WTC11 (cell line): ENCODE data around the gene ZNHIT2. TPM values are rescaled to one million over a fixed set of nuclear protein-coding genes. Genes with fewer than 3 reads are reported as not detected.

Experiments used
- ATAC-seq: fragments of 200-7000 bp; cut with Tn5 transposase; 2 replicates; pipeline ENCODE4 v1.10.0; 2021; ENCODE audit warnings: mild to moderate bottlenecking, moderate library complexity
- CTCF ChIA-PET: fragments of 300-600 bp; sonication (Branson Sonifier 250); formaldehyde crosslinking; loops from one replicate; lab custom pipeline; 2021; ENCODE audit warnings: antibody characterized with exemption; lab: Charles Lee
- POLR2A ChIA-PET: fragments of 350-600 bp; sonication (Branson Sonifier 250); formaldehyde crosslinking; loops from one replicate; lab custom pipeline; 2021; ENCODE audit warnings: antibody characterized with exemption; lab: Charles Lee
- DNase-seq: peaks from one replicate; pipeline ENCODE4 v3.0.0; 2021; ENCODE audit warnings: low spot score
- H3K27ac Mint-ChIP-seq: 2 replicates; pipeline ENCODE4 v1.8.0; 2021; ENCODE audit warnings: mixed read lengths
- H3K27me3 Mint-ChIP-seq: 2 replicates; pipeline ENCODE4 v1.8.0; 2021; ENCODE audit warnings: low read depth, mild to moderate bottlenecking, moderate library complexity, mixed read lengths
- H3K36me3 Mint-ChIP-seq: 2 replicates; pipeline ENCODE4 v1.8.0; 2021; ENCODE audit warnings: mixed read lengths
- H3K4me1 Mint-ChIP-seq: 2 replicates; pipeline ENCODE4 v1.8.0; 2022; ENCODE audit warnings: mixed read lengths
- H3K4me3 Mint-ChIP-seq: 2 replicates; pipeline ENCODE4 v1.8.0; 2021; ENCODE audit warnings: mild to moderate bottlenecking, moderate library complexity, mixed read lengths
- H3K9me3 Mint-ChIP-seq: 2 replicates; pipeline ENCODE4 v1.8.0; 2021; ENCODE audit warnings: mixed read lengths
- ARID4B ChIP-seq: sonication (generic); formaldehyde crosslinking; IDR thresholded peaks from 2 replicates; pipeline ENCODE4 v1.8.0; 2023; ENCODE audit warnings: missing genetic modification reagents, mild to moderate bottlenecking, borderline replicate concordance
- CREM ChIP-seq: sonication (generic); formaldehyde crosslinking; IDR thresholded peaks from 2 replicates; pipeline ENCODE4 v1.8.1; 2022; ENCODE audit warnings: mild to moderate bottlenecking, missing genetic modification reagents, moderate library complexity
- E2F4 ChIP-seq: sonication (generic); formaldehyde crosslinking; IDR thresholded peaks from 2 replicates; pipeline ENCODE4 v1.8.1; 2022; ENCODE audit warnings: low read depth, mild to moderate bottlenecking, moderate library complexity, missing genetic modification reagents, borderline replicate concordance
- FOXJ3 ChIP-seq: sonication (generic); formaldehyde crosslinking; IDR thresholded peaks from 2 replicates; pipeline ENCODE4 v1.9.0; 2021; ENCODE audit warnings: missing genetic modification reagents, mild to moderate bottlenecking, borderline replicate concordance
- GABPB1 ChIP-seq: sonication (generic); formaldehyde crosslinking; IDR thresholded peaks from 2 replicates; pipeline ENCODE4 v1.8.1; 2023; ENCODE audit warnings: mild to moderate bottlenecking, missing genetic modification reagents
- GRHL2 ChIP-seq: fragments of 250-450 bp; sonication (Bioruptor Pico); IDR thresholded peaks from 2 replicates; pipeline ENCODE4 v1.8.0; 2022; ENCODE audit warnings: mild to moderate bottlenecking, moderate library complexity; ENCODE audit not compliant: insufficient replicate concordance, severe bottlenecking
- GTF2I ChIP-seq: fragments of 250-450 bp; sonication (Bioruptor Pico); conservative IDR thresholded peaks from 2 replicates; pipeline ENCODE4 v1.4.0; 2021; ENCODE audit warnings: mild to moderate bottlenecking
- JUN ChIP-seq: sonication (generic); formaldehyde crosslinking; IDR thresholded peaks from 2 replicates; pipeline ENCODE4 v1.8.0; 2023; ENCODE audit warnings: mild to moderate bottlenecking, missing genetic modification reagents
- MAX ChIP-seq: sonication (generic); formaldehyde crosslinking; IDR thresholded peaks from 2 replicates; pipeline ENCODE4 v1.8.0; 2022; ENCODE audit warnings: mild to moderate bottlenecking, missing genetic modification reagents
- NR2C2 ChIP-seq: sonication (generic); formaldehyde crosslinking; IDR thresholded peaks from 2 replicates; pipeline ENCODE4 v1.8.0; 2022; ENCODE audit warnings: mild to moderate bottlenecking, missing genetic modification reagents
- ZBTB21 ChIP-seq: sonication (generic); formaldehyde crosslinking; IDR thresholded peaks from 2 replicates; pipeline ENCODE4 v1.8.1; 2023; ENCODE audit warnings: mild to moderate bottlenecking, missing genetic modification reagents, borderline replicate concordance
- ZNF281 ChIP-seq: sonication (generic); formaldehyde crosslinking; IDR thresholded peaks from 2 replicates; pipeline ENCODE4 v1.8.0; 2023; ENCODE audit warnings: mild to moderate bottlenecking, missing genetic modification reagents
- total RNA-seq: library from RNA; stranded (reverse); gene quantifications from 3 replicates; pipeline ENCODE4 v1.2.3, GENCODE V29; 2021
- TF ChIP-seq, protein P1 (sequence below): sonication (generic); formaldehyde crosslinking; IDR thresholded peaks from 2 replicates; pipeline ENCODE4 v1.8.0; 2022; ENCODE audit warnings: mild to moderate bottlenecking, missing genetic modification reagents
- TF ChIP-seq, protein P2 (sequence below): fragments of 250-450 bp; sonication (Bioruptor Pico); IDR thresholded peaks from 2 replicates; pipeline ENCODE4 v2.1.2; 2022; ENCODE audit warnings: mild to moderate bottlenecking, moderate library complexity
- TF ChIP-seq, protein P3 (sequence below): sonication (generic); formaldehyde crosslinking; IDR thresholded peaks from 2 replicates; pipeline ENCODE4 v1.8.1; 2023; ENCODE audit warnings: mild to moderate bottlenecking, missing genetic modification reagents, borderline replicate concordance

Gene ZNHIT2
- total RNA-seq, 1 experiment from 2014 or later = 16.7 TPM

- TF ChIP-seq ARID4B (CRISPR knock-in tag) (peak; percentile 45; the same call in 1 of the 2 replicates), MAX (CRISPR knock-in tag) (peak; percentile 80; the same call in 1 of the 2 replicates), ZBTB21 (no peak), GRHL2 (no peak), GABPB1 (peak; percentile 59; the same call in 1 of the 2 replicates), NR2C2 (no peak), JUN (no peak), CREM (peak; percentile 51; the same call in 1 of the 2 replicates), ZNF281 (CRISPR knock-in tag) (no peak), FOXJ3 (CRISPR knock-in tag) (no peak)
- TF ChIP-seq, protein P1, sequence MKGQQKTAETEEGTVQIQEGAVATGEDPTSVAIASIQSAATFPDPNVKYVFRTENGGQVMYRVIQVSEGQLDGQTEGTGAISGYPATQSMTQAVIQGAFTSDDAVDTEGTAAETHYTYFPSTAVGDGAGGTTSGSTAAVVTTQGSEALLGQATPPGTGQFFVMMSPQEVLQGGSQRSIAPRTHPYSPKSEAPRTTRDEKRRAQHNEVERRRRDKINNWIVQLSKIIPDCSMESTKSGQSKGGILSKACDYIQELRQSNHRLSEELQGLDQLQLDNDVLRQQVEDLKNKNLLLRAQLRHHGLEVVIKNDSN = no peak
- TF ChIP-seq, protein P2, sequence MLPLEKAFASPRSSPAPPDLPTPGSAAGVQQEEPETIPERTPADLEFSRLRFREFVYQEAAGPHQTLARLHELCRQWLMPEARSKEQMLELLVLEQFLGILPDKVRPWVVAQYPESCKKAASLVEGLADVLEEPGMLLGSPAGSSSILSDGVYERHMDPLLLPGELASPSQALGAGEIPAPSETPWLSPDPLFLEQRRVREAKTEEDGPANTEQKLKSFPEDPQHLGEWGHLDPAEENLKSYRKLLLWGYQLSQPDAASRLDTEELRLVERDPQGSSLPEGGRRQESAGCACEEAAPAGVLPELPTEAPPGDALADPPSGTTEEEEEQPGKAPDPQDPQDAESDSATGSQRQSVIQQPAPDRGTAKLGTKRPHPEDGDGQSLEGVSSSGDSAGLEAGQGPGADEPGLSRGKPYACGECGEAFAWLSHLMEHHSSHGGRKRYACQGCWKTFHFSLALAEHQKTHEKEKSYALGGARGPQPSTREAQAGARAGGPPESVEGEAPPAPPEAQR = no peak
Observed at GRCh38 chr11:65134240-65134951, 16.9 kb upstream of the ZNHIT2 start, which contains the start of gene SYVN1 (continued).

- Mint-ChIP-seq H3K4me3 (peak overlapping the region; percentile 98), H3K36me3 (peaks cover 15% of the 10 kb centered on the region), H3K27ac (peak overlapping the region; percentile 97), H3K27me3 (no peaks in the 10 kb centered on the region; the same call in 1 of the 2 replicates)
- CTCF ChIA-PET = interaction anchor here (2.4 to 3.7 kb wide), 4 partner anchors 11 to 48 kb away, joined by 13 to 40 read pairs (median 26); partner anchors contain the start of genes CAPN1, FAU, MRPL49 and TM7SF2
- no peak for ATAC-seq
- DNase-seq = no peak
- no peak for TF ChIP-seq FOXJ3 (CRISPR knock-in tag)
- TF ChIP-seq, protein P3, sequence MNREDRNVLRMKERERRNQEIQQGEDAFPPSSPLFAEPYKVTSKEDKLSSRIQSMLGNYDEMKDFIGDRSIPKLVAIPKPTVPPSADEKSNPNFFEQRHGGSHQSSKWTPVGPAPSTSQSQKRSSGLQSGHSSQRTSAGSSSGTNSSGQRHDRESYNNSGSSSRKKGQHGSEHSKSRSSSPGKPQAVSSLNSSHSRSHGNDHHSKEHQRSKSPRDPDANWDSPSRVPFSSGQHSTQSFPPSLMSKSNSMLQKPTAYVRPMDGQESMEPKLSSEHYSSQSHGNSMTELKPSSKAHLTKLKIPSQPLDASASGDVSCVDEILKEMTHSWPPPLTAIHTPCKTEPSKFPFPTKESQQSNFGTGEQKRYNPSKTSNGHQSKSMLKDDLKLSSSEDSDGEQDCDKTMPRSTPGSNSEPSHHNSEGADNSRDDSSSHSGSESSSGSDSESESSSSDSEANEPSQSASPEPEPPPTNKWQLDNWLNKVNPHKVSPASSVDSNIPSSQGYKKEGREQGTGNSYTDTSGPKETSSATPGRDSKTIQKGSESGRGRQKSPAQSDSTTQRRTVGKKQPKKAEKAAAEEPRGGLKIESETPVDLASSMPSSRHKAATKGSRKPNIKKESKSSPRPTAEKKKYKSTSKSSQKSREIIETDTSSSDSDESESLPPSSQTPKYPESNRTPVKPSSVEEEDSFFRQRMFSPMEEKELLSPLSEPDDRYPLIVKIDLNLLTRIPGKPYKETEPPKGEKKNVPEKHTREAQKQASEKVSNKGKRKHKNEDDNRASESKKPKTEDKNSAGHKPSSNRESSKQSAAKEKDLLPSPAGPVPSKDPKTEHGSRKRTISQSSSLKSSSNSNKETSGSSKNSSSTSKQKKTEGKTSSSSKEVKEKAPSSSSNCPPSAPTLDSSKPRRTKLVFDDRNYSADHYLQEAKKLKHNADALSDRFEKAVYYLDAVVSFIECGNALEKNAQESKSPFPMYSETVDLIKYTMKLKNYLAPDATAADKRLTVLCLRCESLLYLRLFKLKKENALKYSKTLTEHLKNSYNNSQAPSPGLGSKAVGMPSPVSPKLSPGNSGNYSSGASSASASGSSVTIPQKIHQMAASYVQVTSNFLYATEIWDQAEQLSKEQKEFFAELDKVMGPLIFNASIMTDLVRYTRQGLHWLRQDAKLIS (CRISPR knock-in tag) = no peak
- no peak for TF ChIP-seq E2F4 (CRISPR knock-in tag)
- no peak for TF ChIP-seq GTF2I (CRISPR knock-in tag)
- TF ChIP-seq, all 79 proteins: peak for 0
- Mint-ChIP-seq H3K9me3 (no peaks in the 10 kb centered on the region), H3K4me1 (peaks cover 18% of the 10 kb centered on the region)
- POLR2A ChIA-PET = no interaction called here
Observed at GRCh38 chr11:65133724-65134123, 16.2 kb upstream of the ZNHIT2 start.
